GM12875 (cell line): ENCODE measurements around the gene RAB8A.

Experiments
- H3K4me3 ChIP-seq: one replicate; pipeline ENCODE4 v1.5.1; 2011; ENCODE audit warnings: low read depth, low read length, control low read depth
- TF ChIP-seq, protein P1 (sequence below): IDR thresholded peaks from 2 replicates; pipeline ENCODE4 v1.5.1; 2011; ENCODE audit warnings: low read depth, mild to moderate bottlenecking, control low read depth, inconsistent platforms, low read length, moderate library complexity, borderline replicate concordance; ENCODE audit not compliant: insufficient read depth

RAB8A gene

DNA sequence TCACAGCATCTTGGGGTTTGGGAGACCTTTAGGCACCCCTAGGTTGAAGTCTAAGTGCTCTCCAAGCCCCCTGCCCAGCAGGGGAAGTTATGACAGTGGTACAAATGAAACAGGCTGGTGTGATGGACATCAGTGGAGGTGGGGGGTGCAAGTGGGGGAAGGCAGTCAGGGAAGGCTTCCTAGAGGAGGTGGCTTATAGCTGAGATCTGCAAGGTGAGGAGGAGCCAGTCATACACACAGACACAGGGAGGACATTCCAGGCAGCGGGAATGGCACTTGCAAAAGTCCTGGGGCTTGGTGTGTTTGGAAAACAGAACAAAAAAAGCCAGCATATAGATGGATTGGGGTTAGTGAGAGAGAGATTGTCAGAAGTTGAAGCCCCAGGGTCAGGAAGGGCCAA lies 43.4 kb downstream of the RAB8A start:
- H3K4me3 ChIP-seq = no peak overlapping the region
- TF ChIP-seq, protein P1, sequence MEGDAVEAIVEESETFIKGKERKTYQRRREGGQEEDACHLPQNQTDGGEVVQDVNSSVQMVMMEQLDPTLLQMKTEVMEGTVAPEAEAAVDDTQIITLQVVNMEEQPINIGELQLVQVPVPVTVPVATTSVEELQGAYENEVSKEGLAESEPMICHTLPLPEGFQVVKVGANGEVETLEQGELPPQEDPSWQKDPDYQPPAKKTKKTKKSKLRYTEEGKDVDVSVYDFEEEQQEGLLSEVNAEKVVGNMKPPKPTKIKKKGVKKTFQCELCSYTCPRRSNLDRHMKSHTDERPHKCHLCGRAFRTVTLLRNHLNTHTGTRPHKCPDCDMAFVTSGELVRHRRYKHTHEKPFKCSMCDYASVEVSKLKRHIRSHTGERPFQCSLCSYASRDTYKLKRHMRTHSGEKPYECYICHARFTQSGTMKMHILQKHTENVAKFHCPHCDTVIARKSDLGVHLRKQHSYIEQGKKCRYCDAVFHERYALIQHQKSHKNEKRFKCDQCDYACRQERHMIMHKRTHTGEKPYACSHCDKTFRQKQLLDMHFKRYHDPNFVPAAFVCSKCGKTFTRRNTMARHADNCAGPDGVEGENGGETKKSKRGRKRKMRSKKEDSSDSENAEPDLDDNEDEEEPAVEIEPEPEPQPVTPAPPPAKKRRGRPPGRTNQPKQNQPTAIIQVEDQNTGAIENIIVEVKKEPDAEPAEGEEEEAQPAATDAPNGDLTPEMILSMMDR = no peak

DNA sequence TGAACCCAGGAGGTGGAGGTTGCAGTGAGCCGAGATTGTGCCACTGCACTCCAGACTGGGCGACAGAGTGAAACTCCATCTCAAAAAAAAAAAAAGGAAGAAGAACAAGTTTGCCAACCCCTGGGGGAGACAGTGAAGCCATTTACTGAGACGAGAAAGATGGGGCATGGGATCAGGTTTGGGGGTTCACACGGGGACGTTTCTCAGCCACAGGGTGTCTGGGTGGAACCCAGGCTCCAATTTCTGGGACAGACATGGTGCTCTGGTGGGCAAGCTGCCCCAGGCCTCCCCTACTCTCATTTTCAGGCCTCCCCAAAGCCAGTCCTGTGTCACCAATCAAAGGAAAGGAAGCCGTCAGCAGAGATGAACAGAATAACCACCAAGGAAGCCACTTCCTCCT lies 45.2 kb downstream of the RAB8A start:
- TF ChIP-seq, protein P1 = no peak
- no peak overlapping the region for H3K4me3 ChIP-seq

DNA sequence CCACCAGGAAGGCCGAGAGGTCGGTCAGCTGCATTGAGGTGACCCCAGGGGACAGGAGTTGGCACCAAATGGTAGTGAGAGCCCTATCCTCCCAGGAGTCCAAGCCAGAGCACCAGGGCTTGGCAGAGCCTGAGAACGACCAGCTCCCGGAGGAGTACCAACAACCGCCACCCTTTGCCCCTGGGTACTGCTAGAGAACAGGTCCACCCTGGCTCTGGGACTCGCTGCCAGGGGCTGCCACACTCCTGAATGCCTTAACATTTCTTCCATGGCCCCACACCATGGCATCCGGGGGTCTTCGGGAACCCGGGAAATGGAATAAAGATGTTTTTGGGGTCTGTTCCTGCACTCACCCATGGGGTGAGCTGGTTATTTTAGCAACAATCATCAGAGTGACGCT lies 45.9 kb downstream of the RAB8A start:
- no peak overlapping the region for H3K4me3 ChIP-seq

DNA sequence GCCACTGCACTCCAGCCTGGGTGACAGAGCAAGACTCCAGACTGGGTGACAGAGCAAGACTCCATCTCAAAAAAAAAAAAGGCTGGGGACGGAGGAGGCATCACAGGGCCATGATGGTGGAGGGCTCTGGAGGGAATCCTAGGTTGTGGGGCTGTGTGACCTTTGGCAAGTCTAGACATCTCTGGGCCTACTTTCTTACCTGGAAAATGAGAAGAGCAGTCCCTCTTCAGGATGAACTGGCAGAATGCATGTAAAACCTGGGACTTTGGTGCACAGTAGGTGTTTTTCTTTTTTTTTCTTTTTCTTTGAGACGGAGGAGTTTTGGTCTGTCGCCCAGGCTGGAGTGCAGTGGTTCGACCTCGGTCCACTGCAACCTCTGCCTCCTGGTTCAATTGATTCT lies 48.0 kb downstream of the RAB8A start:
- TF ChIP-seq, protein P1 = no peak
- no peak overlapping the region for H3K4me3 ChIP-seq

More for the DNA sequence above, 45.9 kb downstream of the RAB8A start:
- TF ChIP-seq, protein P1 = no peak

DNA sequence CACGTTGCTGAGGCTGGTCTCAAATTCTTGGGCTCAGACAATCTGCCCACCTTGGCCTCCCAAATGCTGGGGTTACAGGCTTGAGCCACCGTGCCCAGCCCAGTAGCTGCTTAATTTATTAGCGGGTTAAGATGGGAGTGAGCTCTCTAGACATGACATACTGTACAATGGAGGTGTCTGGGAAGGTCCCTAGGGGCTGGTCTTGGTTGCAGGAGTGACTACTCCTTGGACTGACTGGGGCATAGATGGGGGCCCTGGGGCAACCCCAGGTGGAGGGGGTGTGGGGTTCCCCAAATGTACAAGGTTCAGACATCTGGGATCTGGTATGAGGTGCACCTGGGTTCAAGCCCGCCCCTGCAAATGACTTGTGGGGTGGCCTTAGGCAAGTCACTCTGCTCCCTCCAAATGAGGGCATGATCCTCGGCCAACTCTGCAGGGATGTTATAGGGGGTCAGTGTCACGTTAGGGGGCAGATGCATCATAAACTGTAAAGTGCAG lies 48.8 kb downstream of the RAB8A start:
- TF ChIP-seq, protein P1 = no peak
- H3K4me3 ChIP-seq = no peak overlapping the region

DNA sequence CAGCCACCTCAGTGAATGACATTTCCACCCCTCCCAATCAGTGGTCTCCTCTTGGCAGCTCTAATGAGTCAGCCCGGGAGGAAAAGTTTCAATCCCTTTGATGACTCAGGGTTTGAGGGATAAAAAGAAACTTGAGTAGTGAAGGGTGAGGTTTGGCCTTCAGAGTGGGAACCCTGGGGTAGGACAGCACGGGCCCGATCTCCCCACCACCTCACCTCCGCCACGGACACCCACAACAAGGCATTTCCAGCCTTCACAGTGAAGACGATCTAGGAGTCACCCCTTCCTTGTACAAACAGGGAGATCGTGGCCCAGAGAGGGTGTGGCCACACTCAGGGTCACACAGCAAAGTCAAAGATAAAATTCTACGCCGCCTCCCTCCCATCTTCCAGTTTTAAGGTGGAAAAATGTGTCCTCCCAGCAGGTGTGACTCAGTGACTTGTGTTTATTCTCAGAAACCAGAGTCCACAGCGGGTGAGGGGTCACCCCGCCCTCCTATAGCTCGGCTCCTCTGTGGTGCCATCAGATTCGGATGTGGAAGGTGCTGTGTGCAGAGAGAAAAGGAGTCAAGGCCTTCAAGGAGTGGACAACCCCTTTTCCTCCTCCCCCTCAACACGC lies 49.4 kb downstream of the RAB8A start:
- TF ChIP-seq, protein P1 = no peak
- H3K4me3 ChIP-seq = no peak overlapping the region

DNA sequence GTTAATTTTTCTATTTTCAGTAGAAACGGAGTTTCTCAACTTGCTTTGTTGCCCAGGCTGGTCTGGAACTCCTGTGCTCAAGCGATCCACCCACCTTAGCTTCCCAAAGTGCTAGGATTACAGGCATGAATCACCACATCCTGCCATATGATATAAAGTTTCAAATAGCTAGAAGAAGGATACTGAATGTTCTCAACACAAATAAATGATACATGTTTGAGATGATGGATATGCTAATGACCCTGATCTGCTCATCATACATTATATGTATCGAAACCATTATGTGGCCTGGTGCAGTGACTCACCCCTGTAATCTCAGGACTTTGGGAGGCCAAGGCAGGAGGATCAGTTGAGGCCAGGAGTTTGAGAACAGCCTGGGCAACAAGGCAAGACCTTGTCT lies 50.2 kb downstream of the RAB8A start:
- no peak overlapping the region for H3K4me3 ChIP-seq
- TF ChIP-seq, protein P1 = no peak
